ENCODE data around the gene FBXO15.

GRCh38 chr18:74141667-74142066, 6.0 kb downstream of the FBXO15 start:
- TF ChIP-seq CTCF (conservative IDR thresholded peaks at IDR 0.05 in 1 of 2, IDR thresholded peaks at IDR 0.05 in 1 of 2; ENCODE audit: low read depth in 1 of 2, low read length in 2 of 2) (no peak), EZH2 (IDR thresholded peaks at IDR 0.05; ENCODE audit: low read length, missing control alignments) (no peak)

Measured in fibroblast of lung (primary cell).